Left hindlimb (tissue), 1 donor: Measurements from ENCODE around the gene BCR.
"Not testable (repeated sequence)": the region's sequence is repeated elsewhere in the genome, so short reads cannot be mapped to it uniquely, and the experiment has no call there.

Experiments used
- DNase-seq: peaks from one replicate; pipeline ENCODE4 v3.0.0-alpha.2; 2018

BCR gene

DNA sequence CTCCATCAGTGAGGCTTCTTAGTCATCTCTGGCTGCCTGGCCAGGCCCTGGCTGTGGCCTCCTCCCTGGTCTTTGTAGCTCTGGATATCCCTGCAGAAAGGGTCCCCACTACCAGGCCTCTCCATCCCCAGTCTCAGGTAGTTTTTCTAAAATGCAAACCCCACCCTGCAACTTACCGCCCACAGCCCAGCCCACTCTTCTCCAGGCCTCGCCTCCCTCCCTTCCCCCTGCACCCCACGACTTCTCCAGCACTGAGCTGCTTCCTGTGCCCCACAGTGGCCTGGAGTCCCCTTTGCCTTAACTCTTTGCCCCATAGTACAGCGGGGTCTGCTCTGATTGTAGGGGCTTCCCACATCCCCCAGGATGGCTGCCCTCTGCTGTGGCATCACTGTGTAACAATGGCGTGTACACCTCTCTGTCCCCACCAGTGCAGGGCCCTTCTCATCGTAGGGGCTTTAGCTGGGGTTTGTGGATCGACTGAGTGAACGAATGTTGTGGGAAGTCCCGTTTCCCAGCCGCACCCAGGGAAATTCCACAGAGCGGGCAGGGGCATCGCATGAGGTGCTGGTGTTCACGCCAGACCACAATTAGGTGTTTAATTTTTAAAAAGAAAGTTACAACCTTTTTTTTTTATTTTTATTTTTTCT, 111.6 kb downstream of the BCR start:
- DNase-seq = no peak

DNA sequence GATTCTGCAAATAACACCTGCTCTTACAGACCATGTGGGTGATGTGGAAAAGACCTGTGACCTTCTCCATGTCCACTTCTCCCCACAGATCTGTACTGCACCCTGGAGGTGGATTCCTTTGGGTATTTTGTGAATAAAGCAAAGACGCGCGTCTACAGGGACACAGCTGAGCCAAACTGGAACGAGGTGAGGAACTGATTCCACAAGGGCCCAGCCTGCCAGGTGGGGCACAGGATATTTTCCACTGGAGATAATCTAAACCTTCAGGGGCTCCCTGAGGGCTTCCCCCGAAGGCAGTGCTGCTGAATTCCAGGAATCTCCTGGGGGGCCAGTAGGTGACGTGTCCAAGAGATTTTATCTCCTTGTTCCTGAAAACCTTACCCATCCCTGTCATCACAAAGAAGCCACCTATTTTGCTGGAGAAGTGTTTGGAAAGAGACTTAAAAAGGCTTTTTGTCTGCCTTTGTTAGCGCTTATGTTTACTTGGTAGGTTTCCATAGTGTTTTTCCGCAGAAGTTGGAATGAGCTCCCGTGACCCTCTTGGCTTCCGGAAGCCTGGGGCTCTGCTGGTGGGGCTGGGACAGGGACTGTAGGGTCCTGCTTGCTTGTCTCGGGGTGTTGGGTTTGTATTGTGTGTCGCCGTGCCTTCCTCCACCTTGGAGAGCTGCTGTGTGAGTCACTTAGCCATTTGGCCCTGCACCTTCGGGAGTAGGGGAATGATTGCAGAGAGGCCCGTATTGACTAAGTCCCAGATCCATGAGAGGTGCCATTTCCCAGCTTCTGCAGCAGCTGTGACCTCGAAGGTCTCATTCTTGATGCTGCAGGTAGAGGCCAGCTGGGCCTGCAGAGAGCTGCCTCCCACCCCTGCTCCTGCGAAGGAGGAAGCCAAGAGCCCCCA, 112.4 kb downstream of the BCR start:
- DNase-seq = no peak

DNA sequence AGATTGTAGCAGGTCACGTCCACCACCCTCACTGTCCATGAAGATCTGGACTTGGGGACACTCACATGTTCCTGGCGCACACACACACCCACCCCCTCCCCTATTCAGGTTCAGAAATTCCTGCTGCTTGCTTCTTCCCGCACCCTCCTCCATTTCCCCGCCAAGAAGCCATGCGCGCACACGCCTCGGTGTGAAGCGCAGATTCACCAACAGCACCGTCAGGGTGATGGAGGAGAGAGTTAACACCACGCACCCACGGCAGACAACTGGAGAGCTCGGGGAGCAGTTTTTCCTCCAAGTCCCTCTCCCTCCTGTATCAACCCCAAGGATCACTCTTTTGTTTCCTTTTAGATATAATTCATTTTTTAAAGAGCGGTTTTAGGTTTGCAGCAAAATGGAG, 113.4 kb downstream of the BCR start:
- DNase-seq = no peak

DNA sequence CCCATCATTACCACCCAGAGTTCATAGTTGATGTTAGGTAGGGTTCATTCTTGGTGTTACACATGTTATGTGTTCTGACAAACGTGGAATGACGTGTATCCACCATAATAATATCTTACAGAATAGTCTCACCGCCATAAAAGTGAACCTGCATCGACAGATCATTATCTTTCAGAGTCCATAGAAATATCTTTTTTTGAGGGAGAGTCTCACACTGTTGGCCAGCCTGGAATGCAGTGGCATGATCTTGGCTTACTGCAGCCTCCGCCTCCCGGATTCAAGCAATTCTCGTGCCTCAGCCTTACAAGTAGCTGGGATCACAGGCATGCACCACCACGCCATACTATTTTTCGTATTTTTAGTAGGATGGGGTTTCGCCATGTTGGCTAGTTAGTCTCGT, 113.9 kb downstream of the BCR start:
- DNase-seq = no peak

DNA sequence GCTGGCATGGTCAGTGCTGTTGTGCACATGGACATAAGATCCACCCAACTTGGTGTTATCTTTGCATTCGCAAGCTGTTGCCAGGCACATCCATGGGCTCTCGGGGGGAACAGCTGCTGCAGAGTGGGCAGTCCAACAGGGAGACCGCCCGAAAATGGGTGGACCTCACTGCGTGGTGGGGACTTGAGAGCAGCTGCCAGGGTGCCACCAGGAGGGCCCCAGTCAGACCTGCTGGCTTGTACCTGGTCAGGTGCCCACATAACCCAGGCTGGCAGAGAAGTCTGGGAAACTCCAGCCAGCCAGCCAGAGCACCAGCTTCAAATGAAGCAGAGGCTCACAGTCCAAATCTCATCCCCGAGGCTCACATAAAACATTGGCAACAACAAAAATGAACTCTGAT, 120.2 kb downstream of the BCR start:
- DNase-seq = no peak

DNA sequence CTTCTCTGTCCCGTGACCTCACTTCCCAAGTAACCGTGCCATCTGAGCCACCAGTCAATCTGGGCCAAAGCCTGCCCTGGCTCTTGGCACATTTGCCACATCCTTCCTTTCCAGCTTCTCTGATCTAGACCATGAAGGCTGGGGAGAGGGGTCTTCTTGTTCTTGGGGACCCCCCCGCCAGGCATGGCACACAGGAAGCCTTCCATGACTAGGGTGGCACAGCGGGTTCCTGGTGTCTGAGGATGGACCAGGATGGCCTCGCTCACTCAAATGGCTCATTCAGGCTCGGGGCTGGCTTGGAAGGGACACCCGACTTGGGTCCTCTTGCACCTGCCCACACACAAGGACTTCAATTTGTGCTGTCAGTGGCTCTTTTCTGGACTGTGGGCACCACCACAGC, 121.3 kb downstream of the BCR start:
- no peak for DNase-seq

DNA sequence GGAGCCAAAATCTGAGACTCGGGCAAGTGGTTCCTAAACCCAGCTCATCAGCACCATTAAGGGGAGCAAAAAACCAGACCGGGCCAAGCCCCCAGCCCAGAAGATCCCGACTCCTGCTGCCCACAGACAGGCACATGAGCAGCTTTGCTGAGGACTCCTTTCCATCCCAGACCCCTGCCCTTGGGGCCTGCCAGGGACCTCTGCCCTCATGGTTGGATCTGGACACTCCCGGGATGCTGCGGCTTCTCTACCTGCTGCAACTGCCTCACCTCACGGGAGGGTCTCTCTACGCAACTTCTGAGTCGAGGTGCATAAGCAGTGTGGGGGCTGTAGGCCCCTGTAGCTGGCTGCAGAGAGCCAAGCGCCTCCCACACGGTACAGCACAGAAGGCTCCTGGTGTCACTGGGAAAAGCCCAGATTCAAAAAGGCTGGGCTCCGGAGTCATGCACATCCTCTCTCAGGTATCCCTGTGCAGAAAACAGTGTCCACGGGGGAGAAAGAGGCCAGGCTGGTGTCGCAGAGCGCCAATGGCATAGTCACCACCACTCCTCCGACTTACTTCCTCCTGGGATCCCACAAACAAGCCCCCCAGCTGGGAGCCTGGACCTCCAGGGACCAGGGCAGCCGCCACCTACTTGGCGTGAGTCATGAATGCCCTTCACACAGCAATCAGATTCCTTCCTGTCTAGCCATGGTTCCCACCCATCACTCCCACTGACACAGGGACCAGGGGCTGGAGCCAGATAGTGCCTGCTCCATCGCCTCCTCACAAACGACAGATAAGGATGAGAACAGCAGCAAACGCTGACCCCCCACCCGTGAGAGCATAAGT, 122.1 kb downstream of the BCR start:
- no peak for DNase-seq

DNA sequence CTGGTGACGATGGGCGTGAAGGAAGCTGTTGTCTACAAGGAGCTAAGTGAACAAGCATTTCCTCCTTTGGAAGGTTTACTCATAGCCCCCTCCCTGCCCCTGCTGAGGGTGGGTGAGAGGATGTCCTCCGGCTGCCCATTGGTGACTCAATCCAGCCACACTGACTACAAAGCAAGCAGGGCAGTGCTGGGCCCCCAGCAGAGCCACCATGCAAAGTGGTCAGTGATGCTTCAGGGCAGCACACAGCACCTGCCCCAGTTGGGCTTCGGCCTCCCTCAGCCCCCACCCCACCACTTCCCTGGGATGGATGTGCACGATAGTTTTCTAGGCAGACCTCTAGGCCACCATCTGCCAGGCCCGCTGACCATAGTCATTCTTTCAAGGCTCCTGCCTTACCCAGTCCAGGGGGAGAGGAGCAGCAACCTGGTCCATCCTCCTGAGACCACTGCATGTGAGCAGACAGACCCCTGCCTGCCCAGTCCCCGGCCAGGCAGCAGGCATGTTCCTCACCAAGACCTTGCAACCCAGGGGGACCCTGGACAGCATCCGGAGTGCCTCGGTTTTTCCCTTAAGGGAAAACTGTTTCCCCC, 125.1 kb downstream of the BCR start:
- DNase-seq = no peak

DNA sequence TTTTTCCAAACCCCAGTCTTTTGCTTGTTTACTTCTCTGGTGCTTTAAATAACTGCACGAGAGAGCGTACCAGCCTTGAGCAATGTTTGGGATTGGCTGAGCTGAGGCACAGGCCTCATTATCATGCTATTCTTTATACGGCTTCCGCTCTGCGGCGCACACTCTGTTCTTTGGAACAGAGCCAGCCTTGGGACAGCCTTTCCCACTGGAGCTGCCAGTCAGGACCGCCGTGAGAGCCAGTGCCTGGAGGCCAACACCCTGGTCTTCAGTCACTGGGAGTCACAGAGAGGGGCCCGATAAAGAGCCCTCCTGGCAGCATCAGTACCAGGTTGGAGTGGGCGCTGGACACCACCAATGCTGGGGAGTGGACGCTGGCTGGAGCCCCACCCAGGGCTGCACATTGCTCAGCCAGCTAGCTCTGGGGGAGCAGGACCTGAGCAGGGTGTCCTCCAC, 125.6 kb downstream of the BCR start:
- no peak for DNase-seq

DNA sequence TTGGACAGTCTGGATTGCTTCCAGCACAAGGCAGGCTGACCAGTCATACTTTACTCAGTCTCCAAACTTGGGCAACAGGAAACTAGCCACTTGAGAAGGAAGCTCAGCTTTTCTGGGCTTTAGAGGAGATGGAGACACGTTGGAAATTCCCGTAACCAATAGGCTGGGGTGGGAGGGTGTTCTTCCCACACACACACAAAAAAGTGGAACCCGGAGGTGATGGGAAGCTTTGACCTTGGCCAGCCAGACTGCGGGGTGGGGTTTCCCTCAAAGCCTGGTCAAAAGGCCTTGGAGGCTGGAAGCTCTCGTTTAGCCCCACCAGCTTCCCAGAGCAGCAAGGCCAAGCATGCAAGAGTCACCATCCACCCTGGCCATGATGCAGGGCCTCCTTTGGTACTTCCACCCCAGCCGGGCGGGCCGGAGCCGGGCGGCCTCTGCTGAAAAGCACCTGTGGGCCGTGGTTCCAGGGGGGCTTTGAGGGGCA, 126.2 kb downstream of the BCR start:
- DNase-seq = no peak

DNA sequence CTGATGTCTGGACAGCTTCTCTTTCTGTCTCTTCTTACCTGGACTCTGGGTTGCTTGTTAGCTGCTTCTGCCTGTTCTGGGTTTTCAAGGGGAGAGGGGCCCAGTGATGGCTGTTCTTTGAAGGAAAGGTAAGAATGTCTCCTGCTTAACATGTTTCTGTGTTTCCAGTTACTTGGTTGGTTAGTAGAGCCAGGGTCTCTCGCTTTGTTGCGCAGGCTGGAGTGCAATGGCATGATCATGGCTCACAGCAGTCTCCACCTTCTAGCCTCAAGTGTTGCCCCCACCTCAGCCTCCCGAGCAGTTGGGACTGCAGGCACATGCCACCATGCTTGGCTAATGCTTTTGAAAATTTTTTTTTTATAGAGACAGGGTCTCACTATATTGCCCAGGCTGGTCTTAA, 126.6 kb downstream of the BCR start:
- DNase-seq = no peak

DNA sequence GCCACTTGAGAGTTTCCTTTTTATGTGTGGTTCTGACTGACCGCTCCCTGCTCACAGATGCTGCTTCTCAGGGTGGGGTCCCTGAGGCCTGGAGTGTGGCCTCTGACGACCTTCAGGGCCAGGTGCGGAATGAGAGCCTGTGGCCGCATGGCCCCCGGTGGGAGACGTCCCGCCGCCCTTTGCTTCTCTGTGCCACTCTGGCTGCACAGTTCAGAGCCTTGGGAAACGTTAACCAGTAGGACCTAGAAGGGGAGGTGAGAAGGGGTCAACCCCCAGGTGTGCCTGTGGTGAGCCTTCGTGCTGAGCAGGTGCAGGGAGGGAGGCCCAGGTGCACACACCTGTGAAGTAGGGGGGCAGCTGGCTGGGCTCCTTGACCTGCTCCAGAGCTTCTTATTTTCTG, 127.2 kb downstream of the BCR start:
- not testable (repeated sequence) for DNase-seq

DNA sequence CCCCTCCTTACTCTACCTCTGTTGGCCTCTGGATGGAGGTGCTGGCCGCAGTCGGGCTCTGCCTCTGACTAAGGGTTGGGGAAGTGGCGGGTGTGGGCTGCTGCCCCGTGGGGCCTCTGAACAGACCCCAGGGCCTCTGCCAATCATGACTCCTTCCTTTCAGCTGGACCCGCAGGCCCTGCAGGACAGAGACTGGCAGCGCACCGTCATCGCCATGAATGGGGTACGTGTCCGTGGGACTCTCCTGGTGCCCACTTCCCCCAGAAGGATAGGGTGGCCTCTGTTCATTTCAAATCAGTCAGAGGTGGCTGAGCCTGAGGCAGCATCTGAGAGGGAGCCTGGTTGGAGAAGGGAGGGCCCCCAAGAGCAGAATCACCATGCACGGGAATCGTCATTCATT, 129.0 kb downstream of the BCR start:
- not testable (repeated sequence) for DNase-seq

DNA sequence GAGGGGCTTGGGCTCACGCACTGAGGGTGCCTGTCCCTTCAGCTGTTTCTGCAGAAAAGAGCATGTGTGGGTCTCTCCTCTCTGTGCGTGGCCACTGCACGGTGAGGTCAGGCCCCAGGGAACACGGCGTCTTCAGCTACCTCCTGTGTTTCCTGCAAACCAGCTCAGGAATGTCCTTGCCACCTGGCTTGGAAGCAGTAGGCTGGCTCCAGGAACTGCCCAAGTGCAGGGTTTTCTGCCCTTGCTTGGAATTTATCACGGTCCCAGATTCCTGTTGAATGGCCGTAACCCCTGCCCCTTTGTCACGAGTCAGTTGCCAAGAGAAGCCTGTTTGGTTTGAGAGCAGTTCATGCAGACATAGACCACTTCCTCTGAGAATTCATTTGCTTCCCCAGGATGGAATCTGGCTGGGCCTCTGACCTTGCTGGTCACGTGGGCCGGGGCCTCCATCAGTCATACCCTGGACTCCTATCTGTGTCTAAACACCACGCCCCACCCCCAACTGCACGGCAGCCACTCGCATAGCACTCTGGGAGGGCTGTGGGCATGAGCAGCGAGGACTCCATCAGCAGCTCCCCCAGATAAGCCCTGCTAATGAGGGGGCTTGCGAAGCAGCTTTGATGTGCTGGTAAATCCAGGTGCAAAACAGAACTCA, 130.3 kb downstream of the BCR start:
- DNase-seq = not testable (repeated sequence)

DNA sequence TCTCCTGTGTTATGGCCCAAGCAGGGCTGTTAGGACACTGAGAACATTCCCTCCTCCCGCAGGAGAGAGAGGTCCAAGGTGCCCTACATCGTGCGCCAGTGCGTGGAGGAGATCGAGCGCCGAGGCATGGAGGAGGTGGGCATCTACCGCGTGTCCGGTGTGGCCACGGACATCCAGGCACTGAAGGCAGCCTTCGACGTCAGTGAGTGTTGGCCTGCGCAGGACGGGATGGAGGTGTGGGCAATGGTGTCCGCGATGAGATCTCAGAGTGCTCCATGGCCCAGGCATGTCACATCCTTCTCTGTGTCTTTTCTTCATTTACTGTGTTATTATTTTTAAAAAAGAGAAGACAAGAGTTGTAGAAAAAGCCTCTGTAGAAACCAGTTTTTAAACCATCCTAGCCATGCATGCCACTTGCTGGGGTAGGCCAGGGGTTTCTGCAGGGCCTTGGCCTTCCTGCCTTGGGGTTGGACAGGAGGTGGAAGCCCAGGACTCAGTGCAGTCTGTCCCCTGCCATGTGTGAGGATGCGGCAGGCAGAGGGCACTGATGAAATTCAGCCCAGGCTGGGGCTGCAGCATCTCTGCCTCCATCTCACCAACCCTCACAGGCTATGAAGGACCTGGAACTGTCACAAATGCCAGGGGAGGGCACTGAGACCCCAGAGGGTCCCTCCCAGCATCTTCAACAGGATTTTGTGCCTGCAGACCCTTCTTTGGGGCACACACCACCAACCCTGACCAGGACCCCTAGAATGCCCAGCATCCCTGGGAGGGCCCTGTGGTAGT, 131.5 kb downstream of the BCR start:
- DNase-seq = not testable (repeated sequence)

DNA sequence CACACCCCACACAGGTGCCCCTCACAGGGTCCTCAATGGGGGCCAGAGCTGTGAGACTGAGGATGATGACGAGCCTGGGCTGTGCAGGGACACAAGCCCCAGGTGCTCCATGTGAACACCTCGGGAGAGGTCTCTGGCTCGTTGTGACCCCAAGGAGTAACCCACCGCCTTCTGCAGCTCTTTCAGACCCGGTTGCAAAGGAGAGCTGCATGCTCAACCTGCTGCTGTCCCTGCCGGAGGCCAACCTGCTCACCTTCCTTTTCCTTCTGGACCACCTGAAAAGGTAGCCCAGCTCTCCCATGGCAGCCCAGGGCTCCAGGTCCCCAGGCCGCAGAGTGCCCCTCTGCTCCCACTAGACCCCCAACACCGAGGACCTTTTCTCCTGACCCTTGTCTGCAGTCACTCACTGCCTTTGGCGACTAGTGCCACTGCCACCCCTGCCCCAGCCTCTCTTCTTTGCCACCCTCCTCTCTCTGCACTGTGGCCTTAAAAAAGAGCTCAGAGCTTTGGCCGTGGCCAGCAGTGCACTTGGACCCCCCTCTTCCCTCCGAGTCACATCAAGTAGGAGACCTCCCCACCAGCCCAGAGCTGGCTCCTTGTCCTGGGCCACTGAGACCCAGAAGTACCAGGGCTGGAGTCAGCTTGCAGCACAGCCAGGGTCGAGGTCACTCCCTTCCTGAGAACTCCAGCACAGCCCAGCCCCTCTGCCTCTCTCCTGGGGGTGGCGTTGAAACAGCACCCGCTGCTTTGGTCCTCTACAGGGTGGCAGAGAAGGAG, 133.7 kb downstream of the BCR start:
- DNase-seq = no peak

DNA sequence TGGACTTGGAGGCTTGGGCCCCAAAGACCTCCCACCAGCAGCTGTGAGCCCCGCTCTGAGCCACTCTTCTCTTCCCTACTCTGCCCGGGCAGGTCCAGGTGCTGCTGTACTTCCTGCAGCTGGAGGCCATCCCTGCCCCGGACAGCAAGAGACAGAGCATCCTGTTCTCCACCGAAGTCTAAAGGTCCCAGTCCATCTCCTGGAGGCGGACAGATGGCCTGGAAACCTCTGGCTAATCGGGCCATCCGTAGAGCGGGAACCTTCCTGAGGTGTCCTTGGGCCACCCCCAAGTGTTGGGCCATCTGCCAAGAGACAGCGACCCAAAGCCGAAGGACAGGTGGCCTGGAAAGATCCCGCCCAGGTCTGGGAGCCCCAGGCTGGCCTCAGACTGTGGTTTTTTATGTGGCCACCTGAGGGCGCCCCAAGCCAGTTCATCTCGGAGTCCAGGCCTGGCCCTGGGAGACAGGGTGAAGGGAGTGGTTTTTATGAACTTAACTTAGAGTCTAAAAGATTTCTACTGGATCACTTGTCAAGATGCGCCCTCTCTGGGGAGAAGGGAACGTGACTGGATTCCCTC, 135.1 kb downstream of the BCR start:
- peak; percentile 71 for DNase-seq

DNA sequence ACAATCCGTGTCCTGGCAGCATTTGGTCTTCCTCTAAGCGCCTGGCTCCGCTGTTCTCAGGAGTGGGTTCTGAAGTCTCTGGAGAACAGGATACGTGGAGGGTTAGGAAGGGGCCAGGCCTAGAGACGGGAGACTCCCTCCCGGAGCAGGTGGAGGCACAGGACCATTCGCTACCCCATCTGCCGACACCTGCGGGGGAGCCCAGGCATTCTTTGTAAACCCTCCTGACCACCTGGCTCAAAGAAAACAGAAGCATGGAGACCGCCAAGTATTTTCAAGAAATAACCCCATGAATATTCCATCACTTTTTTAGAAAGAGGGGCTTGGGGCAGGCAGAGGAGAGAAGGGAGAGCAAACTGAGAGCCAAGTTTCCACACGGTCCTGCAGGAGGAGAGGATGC, 136.3 kb downstream of the BCR start:
- not testable (repeated sequence) for DNase-seq

DNA sequence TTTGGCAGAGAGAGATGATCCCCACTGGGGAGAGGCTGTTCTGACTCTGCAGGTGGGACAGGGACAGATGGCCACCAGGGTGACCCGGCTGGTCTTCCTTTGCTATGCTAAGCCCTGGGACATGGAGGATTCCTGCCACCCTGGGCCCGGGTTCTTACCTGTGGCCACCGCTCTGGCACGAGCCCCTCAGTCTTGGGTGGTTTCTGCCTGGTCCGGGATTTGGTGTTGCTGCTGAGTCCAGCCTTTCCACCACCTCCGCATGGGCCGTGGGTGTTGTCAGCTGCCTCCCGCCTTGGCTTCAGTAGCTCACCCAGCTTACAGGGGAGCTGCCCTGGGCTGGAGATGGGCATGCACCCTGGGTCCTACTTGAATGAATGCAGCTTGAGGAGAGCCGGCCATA, 138.0 kb downstream of the BCR start:
- not testable (repeated sequence) for DNase-seq

DNA sequence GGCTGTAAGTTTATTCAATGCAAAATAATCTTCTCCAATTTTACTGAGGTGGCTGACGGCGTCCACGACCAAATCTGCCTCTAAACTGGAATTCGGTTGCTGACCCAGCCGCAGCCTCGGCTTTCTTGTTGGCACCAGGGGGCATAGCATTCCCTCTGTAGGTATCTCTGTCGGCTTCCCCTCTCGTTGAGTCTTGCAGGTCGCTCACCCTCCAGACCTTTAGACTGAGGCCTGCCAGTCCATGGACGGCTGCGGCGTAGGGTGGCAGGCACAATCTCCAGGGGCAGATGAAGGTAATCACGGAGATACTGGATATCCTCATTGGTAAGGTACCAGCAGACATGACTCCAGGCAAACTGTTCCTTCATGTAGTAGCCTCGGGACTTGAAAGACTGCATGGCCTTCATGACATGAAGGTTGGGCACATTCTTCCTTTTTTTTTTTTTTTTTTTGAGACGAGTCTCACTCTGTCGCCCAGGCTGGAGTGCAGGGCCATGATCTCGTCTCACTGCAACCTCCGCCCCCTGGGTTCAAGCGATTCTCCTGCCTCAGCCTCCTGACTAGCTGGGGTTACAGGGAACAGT, 142.3 kb downstream of the BCR start:
- not testable (repeated sequence) for DNase-seq
